Measurements from ENCODE around the gene BCAR1. TPM values are rescaled to one million over a fixed set of nuclear protein-coding genes. Genes with fewer than 3 reads are reported as not detected.
"Not testable (repeated sequence)": the region's sequence is repeated elsewhere in the genome, so short reads cannot be mapped to it uniquely, and the experiment has no call there.

BCAR1 gene
- total RNA-seq, 1 donor from 2014 or later, result 81.8 TPM

- DNase-seq (ENCODE audit: low spot score), result no peak
Observed at GRCh38 chr16:75254359-75254837, 3.0 kb upstream of the BCAR1 start.

GRCh38 chr16:75252946-75253911 lies 1.8 kb upstream of the BCAR1 start:
- no peak for DNase-seq (ENCODE audit: low spot score)

- no peak for DNase-seq (ENCODE audit: low spot score)
Observed at GRCh38 chr16:75252049-75252864, 833 bp upstream of the BCAR1 start.

GRCh38 chr16:75250809-75251279 lies 580 bp downstream of the BCAR1 start:
- DNase-seq (ENCODE audit: low spot score), result no peak

- peak; percentile 72 for DNase-seq (ENCODE audit: low spot score)
Observed at GRCh38 chr16:75250089-75250808, 1.2 kb downstream of the BCAR1 start.

GRCh38 chr16:75249441-75249840 lies 2.0 kb downstream of the BCAR1 start:
- DNase-seq (ENCODE audit: low spot score), result no peak

- DNase-seq (ENCODE audit: low spot score), result no peak
Observed at GRCh38 chr16:75248536-75249380, 2.7 kb downstream of the BCAR1 start.

- no peak for DNase-seq (ENCODE audit: low spot score)
Observed at GRCh38 chr16:75248142-75248535, 3.3 kb downstream of the BCAR1 start.

GRCh38 chr16:75247249-75247648 lies 4.2 kb downstream of the BCAR1 start:
- DNase-seq (ENCODE audit: low spot score), result no peak

GRCh38 chr16:75246504-75247205 lies 4.8 kb downstream of the BCAR1 start:
- no peak for DNase-seq (ENCODE audit: low spot score)

GRCh38 chr16:75244844-75245758 lies 6.3 kb downstream of the BCAR1 start:
- DNase-seq (ENCODE audit: low spot score), result peak; percentile 82

- DNase-seq (ENCODE audit: low spot score), result peak; percentile 72
Observed at GRCh38 chr16:75244225-75244809, 7.1 kb downstream of the BCAR1 start.

- no peak for DNase-seq (ENCODE audit: low spot score)
Observed at GRCh38 chr16:75243667-75244224, 7.7 kb downstream of the BCAR1 start.

GRCh38 chr16:75242436-75243078 lies 8.9 kb downstream of the BCAR1 start:
- DNase-seq (ENCODE audit: low spot score), result not testable (repeated sequence)

GRCh38 chr16:75241955-75242354 lies 9.5 kb downstream of the BCAR1 start:
- no peak for DNase-seq (ENCODE audit: low spot score)

GRCh38 chr16:75241412-75241811 lies 10.0 kb downstream of the BCAR1 start:
- no peak for DNase-seq (ENCODE audit: low spot score)

- not testable (repeated sequence) for DNase-seq (ENCODE audit: low spot score)
Observed at GRCh38 chr16:75240633-75241032, 10.8 kb downstream of the BCAR1 start.

Measured in ureter (tissue), 1 donor.